ENCODE data around the gene SENP6.
"Not testable (repeated sequence)": the region's sequence is repeated elsewhere in the genome, so short reads cannot be mapped to it uniquely, and the experiment has no call there.

SENP6 gene

GRCh38 chr6:75620381-75621304 is 19.0 kb downstream of the SENP6 start:
- no peaks in the 10 kb centered on the region for H3K9me3 ChIP-seq (ENCODE audit: control insufficient read depth, insufficient read depth, low read length)
- H3K27me3 ChIP-seq (ENCODE audit: control insufficient read depth, insufficient read depth, low read length) = peaks cover 2% of the 10 kb centered on the region; the same call in 1 of the 2 replicates
- H3K36me3 ChIP-seq (ENCODE audit: control insufficient read depth, insufficient read depth, low read length) = no peaks in the 10 kb centered on the region; the same call in 1 of the 2 replicates
- no CpG with 5 or more reads among the region's 7 CpGs for WGBS (ENCODE audit: insufficient coverage, insufficient read length)
- no peak overlapping the region for H3K4me3 ChIP-seq (ENCODE audit: low read length)
- peaks cover 2% of the 10 kb centered on the region; the same call in 1 of the 2 replicates for H3K4me1 ChIP-seq (ENCODE audit: control insufficient read depth, insufficient read depth, low read length)
- H3K27ac ChIP-seq (ENCODE audit: low read length) = no peak overlapping the region
- no peak for DNase-seq (ENCODE audit: low read depth, low spot score)

- no peaks in the 10 kb centered on the region; the same call in 1 of the 2 replicates for H3K36me3 ChIP-seq (ENCODE audit: control insufficient read depth, insufficient read depth, low read length)
- H3K4me3 ChIP-seq (ENCODE audit: low read length) = no peak overlapping the region
- peaks cover 2% of the 10 kb centered on the region; the same call in 1 of the 2 replicates for H3K4me1 ChIP-seq (ENCODE audit: control insufficient read depth, insufficient read depth, low read length)
- H3K9me3 ChIP-seq (ENCODE audit: control insufficient read depth, insufficient read depth, low read length) = no peaks in the 10 kb centered on the region
- DNase-seq (ENCODE audit: low read depth, low spot score) = no peak
- H3K27ac ChIP-seq (ENCODE audit: low read length) = no peak overlapping the region
- H3K27me3 ChIP-seq (ENCODE audit: control insufficient read depth, insufficient read depth, low read length) = peaks cover 2% of the 10 kb centered on the region; the same call in 1 of the 2 replicates
These were observed 20.2 kb downstream of the SENP6 start for GRCh38 chr6:75621846-75622245.

GRCh38 chr6:75623491-75623890 is 21.8 kb downstream of the SENP6 start:
- peaks cover 2% of the 10 kb centered on the region; the same call in 1 of the 2 replicates for H3K4me1 ChIP-seq (ENCODE audit: control insufficient read depth, insufficient read depth, low read length)
- no peaks in the 10 kb centered on the region for H3K9me3 ChIP-seq (ENCODE audit: control insufficient read depth, insufficient read depth, low read length)
- H3K36me3 ChIP-seq (ENCODE audit: control insufficient read depth, insufficient read depth, low read length) = no peaks in the 10 kb centered on the region; the same call in 1 of the 2 replicates
- WGBS (ENCODE audit: insufficient coverage, insufficient read length) = no CpG with 5 or more reads among the region's 1 CpG
- H3K27ac ChIP-seq (ENCODE audit: low read length) = no peak overlapping the region
- H3K27me3 ChIP-seq (ENCODE audit: control insufficient read depth, insufficient read depth, low read length) = peaks cover 2% of the 10 kb centered on the region; the same call in 1 of the 2 replicates
- no peak for DNase-seq (ENCODE audit: low read depth, low spot score)
- H3K4me3 ChIP-seq (ENCODE audit: low read length) = no peak overlapping the region

GRCh38 chr6:75624335-75624734 is 22.7 kb downstream of the SENP6 start:
- no peaks in the 10 kb centered on the region; the same call in 1 of the 2 replicates for H3K36me3 ChIP-seq (ENCODE audit: control insufficient read depth, insufficient read depth, low read length)
- no CpG with 5 or more reads among the region's 4 CpGs for WGBS (ENCODE audit: insufficient coverage, insufficient read length)

GRCh38 chr6:75624988-75625387 is 23.3 kb downstream of the SENP6 start:
- WGBS (ENCODE audit: insufficient coverage, insufficient read length) = 100% methylated on average over 1 of the region's 7 CpGs
- Histone ChIP-seq H3K4me3 (ENCODE audit: low read length) (no peak overlapping the region), H3K9me3 (ENCODE audit: control insufficient read depth, insufficient read depth, low read length) (no peaks in the 10 kb centered on the region), H3K27ac (ENCODE audit: low read length) (no peak overlapping the region), H3K4me1 (ENCODE audit: control insufficient read depth, insufficient read depth, low read length) (peaks cover 2% of the 10 kb centered on the region; the same call in 1 of the 2 replicates), H3K36me3 (ENCODE audit: control insufficient read depth, insufficient read depth, low read length) (no peaks in the 10 kb centered on the region; the same call in 1 of the 2 replicates), H3K27me3 (ENCODE audit: control insufficient read depth, insufficient read depth, low read length) (peaks cover 2% of the 10 kb centered on the region; the same call in 1 of the 2 replicates)
- DNase-seq (ENCODE audit: low read depth, low spot score) = no peak

More at GRCh38 chr6:75624335-75624734, 22.7 kb downstream of the SENP6 start:
- no peak overlapping the region for H3K4me3 ChIP-seq (ENCODE audit: low read length)
- peaks cover 2% of the 10 kb centered on the region; the same call in 1 of the 2 replicates for H3K4me1 ChIP-seq (ENCODE audit: control insufficient read depth, insufficient read depth, low read length)
- H3K27ac ChIP-seq (ENCODE audit: low read length) = no peak overlapping the region
- peaks cover 2% of the 10 kb centered on the region; the same call in 1 of the 2 replicates for H3K27me3 ChIP-seq (ENCODE audit: control insufficient read depth, insufficient read depth, low read length)
- H3K9me3 ChIP-seq (ENCODE audit: control insufficient read depth, insufficient read depth, low read length) = no peaks in the 10 kb centered on the region
- no peak for DNase-seq (ENCODE audit: low read depth, low spot score)

- Histone ChIP-seq H3K4me3 (ENCODE audit: low read length) (no peak overlapping the region), H3K27ac (ENCODE audit: low read length) (no peak overlapping the region), H3K36me3 (ENCODE audit: control insufficient read depth, insufficient read depth, low read length) (no peaks in the 10 kb centered on the region; the same call in 1 of the 2 replicates), H3K4me1 (ENCODE audit: control insufficient read depth, insufficient read depth, low read length) (no peaks in the 10 kb centered on the region), H3K9me3 (ENCODE audit: control insufficient read depth, insufficient read depth, low read length) (no peaks in the 10 kb centered on the region), H3K27me3 (ENCODE audit: control insufficient read depth, insufficient read depth, low read length) (no peaks in the 10 kb centered on the region)
- no peak for DNase-seq (ENCODE audit: low read depth, low spot score)
- no CpG with 5 or more reads among the region's 2 CpGs for WGBS (ENCODE audit: insufficient coverage, insufficient read length)
These were observed 24.9 kb downstream of the SENP6 start for GRCh38 chr6:75626561-75626960.

- no CpG with 5 or more reads among the region's 9 CpGs for WGBS (ENCODE audit: insufficient coverage, insufficient read length)
- not testable (repeated sequence) for H3K36me3 ChIP-seq (ENCODE audit: control insufficient read depth, insufficient read depth, low read length); H3K4me1 ChIP-seq (ENCODE audit: control insufficient read depth, insufficient read depth, low read length); DNase-seq (ENCODE audit: low read depth, low spot score); H3K27ac ChIP-seq (ENCODE audit: low read length); H3K4me3 ChIP-seq (ENCODE audit: low read length); H3K27me3 ChIP-seq (ENCODE audit: control insufficient read depth, insufficient read depth, low read length); H3K9me3 ChIP-seq (ENCODE audit: control insufficient read depth, insufficient read depth, low read length)
These were observed 26.0 kb downstream of the SENP6 start for GRCh38 chr6:75627708-75628107.

GRCh38 chr6:75631859-75632635 is 30.4 kb downstream of the SENP6 start:
- Histone ChIP-seq H3K4me3 (ENCODE audit: low read length) (no peak overlapping the region), H3K27me3 (ENCODE audit: control insufficient read depth, insufficient read depth, low read length) (no peaks in the 10 kb centered on the region), H3K36me3 (ENCODE audit: control insufficient read depth, insufficient read depth, low read length) (no peaks in the 10 kb centered on the region; the same call in 1 of the 2 replicates), H3K27ac (ENCODE audit: low read length) (no peak overlapping the region), H3K9me3 (ENCODE audit: control insufficient read depth, insufficient read depth, low read length) (no peaks in the 10 kb centered on the region), H3K4me1 (ENCODE audit: control insufficient read depth, insufficient read depth, low read length) (no peaks in the 10 kb centered on the region)
- DNase-seq (ENCODE audit: low read depth, low spot score) = no peak
- no CpG with 5 or more reads among the region's 5 CpGs for WGBS (ENCODE audit: insufficient coverage, insufficient read length)

- no peaks in the 10 kb centered on the region for H3K4me1 ChIP-seq (ENCODE audit: control insufficient read depth, insufficient read depth, low read length)
- no peak overlapping the region for H3K4me3 ChIP-seq (ENCODE audit: low read length)
- no peaks in the 10 kb centered on the region; the same call in 1 of the 2 replicates for H3K36me3 ChIP-seq (ENCODE audit: control insufficient read depth, insufficient read depth, low read length)
- no CpG with 5 or more reads among the region's 1 CpG for WGBS (ENCODE audit: insufficient coverage, insufficient read length)
- no peaks in the 10 kb centered on the region for H3K9me3 ChIP-seq (ENCODE audit: control insufficient read depth, insufficient read depth, low read length)
- no peak for DNase-seq (ENCODE audit: low read depth, low spot score)
- no peaks in the 10 kb centered on the region for H3K27me3 ChIP-seq (ENCODE audit: control insufficient read depth, insufficient read depth, low read length)
- no peak overlapping the region for H3K27ac ChIP-seq (ENCODE audit: low read length)
These were observed 31.4 kb downstream of the SENP6 start for GRCh38 chr6:75633045-75633444.

- no peaks in the 10 kb centered on the region for H3K36me3 ChIP-seq (ENCODE audit: control insufficient read depth, insufficient read depth, low read length)
- no peak overlapping the region for H3K4me3 ChIP-seq (ENCODE audit: low read length)
- H3K4me1 ChIP-seq (ENCODE audit: control insufficient read depth, insufficient read depth, low read length) = no peaks in the 10 kb centered on the region
- no peaks in the 10 kb centered on the region for H3K27me3 ChIP-seq (ENCODE audit: control insufficient read depth, insufficient read depth, low read length)
- H3K9me3 ChIP-seq (ENCODE audit: control insufficient read depth, insufficient read depth, low read length) = no peaks in the 10 kb centered on the region
- H3K27ac ChIP-seq (ENCODE audit: low read length) = no peak overlapping the region
- no peak for DNase-seq (ENCODE audit: low read depth, low spot score)
- WGBS (ENCODE audit: insufficient coverage, insufficient read length) = no CpG with 5 or more reads among the region's 5 CpGs
These were observed 40.6 kb downstream of the SENP6 start for GRCh38 chr6:75642311-75642710.
